Endothelial cell of umbilical vein (primary cell): ENCODE results near the gene AP5Z1. TPM values are rescaled to one million over a fixed set of nuclear protein-coding genes. Genes with fewer than 3 reads are reported as not detected.

Source experiments
- BruUV-seq: library from RNA; stranded (reverse); fragments of 400-500 nt; replicated peaks from 2 replicates; lab custom pipeline; 2021; lab: Mats Ljungman, UMichigan
- CTCF ChIA-PET: fragments of 300-600, 350-600 bp; sonication (Branson Sonifier 250); formaldehyde crosslinking; loops from one replicate; lab custom pipeline; 2021; ENCODE audit warnings: antibody characterized with exemption, inconsistent platforms; lab: Charles Lee
- POLR2A ChIA-PET: fragments of 300-600, 350-600 bp; sonication (Branson Sonifier 250); formaldehyde crosslinking; loops from one replicate; lab custom pipeline; 2021; ENCODE audit warnings: antibody characterized with exemption, inconsistent platforms; lab: Charles Lee
- DNase-seq: peaks from one replicate; pipeline ENCODE4 v3.0.0-alpha.2; 2011; ENCODE audit warnings: low read depth, low spot score
- FAIRE-seq: peaks from 2 replicates; lab custom pipeline; 2011; peaks lifted over from hg19 to GRCh38; lab: Jason Lieb, UNC
- H2AFZ ChIP-seq: 2 replicates; pipeline ENCODE4 v1.6.0; 2012; ENCODE audit warnings: low read depth, low read length, control low read depth, inconsistent platforms
- H3K27ac ChIP-seq: 2 replicates; pipeline ENCODE4 v1.5.1; 2011; ENCODE audit warnings: low read depth, mild to moderate bottlenecking, control low read depth, low read length, moderate library complexity; ENCODE audit not compliant: insufficient read depth
- H3K27me3 ChIP-seq, 2 experiments: 2 replicates each; pipeline versions ENCODE4 v1.6.0 to v1.6.1; 2011; ENCODE audit warnings: low read length in 2 of 2, mixed read lengths in 1 of 2; ENCODE audit not compliant: control insufficient read depth in 2 of 2, insufficient read depth in 2 of 2
- H3K36me3 ChIP-seq, 2 experiments: 2 replicates in 1 of 2; 3 replicates in 1 of 2; pipeline ENCODE4 v1.5.1; 2011; ENCODE audit warnings: low read length in 2 of 2, mild to moderate bottlenecking in 1 of 2, moderate library complexity in 1 of 2; ENCODE audit not compliant: control insufficient read depth in 2 of 2, insufficient read depth in 2 of 2; ENCODE audit errors: extremely low read depth in 1 of 2
- H3K4me1 ChIP-seq: 3 replicates; pipeline ENCODE4 v1.5.1; 2011; ENCODE audit warnings: mild to moderate bottlenecking, low read length; ENCODE audit not compliant: control insufficient read depth, insufficient read depth; ENCODE audit errors: extremely low read depth
- H3K4me2 ChIP-seq: 2 replicates; pipeline ENCODE4 v1.6.1; 2011; ENCODE audit warnings: low read length, control low read depth, mixed read lengths; ENCODE audit not compliant: insufficient read depth
- H3K4me3 ChIP-seq, 3 experiments: fragments of 200-600 bp in 1 of 3; sonication (generic), shearing (Covaris generic) in 1 of 3; replicated peaks in 1 of 3; 2 replicates each; pipeline ENCODE4 v1.5.1; 2011 to 2016; ENCODE audit warnings: control low read depth in 3 of 3, low read length in 3 of 3, mild to moderate bottlenecking in 2 of 3, inconsistent platforms in 1 of 3, low read depth in 1 of 3, moderate library complexity in 1 of 3; ENCODE audit not compliant: insufficient read depth in 1 of 3
- H3K79me2 ChIP-seq: 2 replicates; pipeline ENCODE4 v1.6.0; 2012; ENCODE audit warnings: low read length, inconsistent platforms; ENCODE audit not compliant: control insufficient read depth, insufficient read depth
- H3K9ac ChIP-seq: replicated peaks from 2 replicates; pipeline ENCODE3; 2011; ENCODE audit warnings: low read length, control low read depth; ENCODE audit not compliant: insufficient read depth; ENCODE audit errors: extremely low read depth
- H3K9me1 ChIP-seq: replicated peaks from 3 replicates; pipeline ENCODE4 v1.6.0; 2011; ENCODE audit warnings: mild to moderate bottlenecking, low read length; ENCODE audit not compliant: control insufficient read depth, insufficient read depth; ENCODE audit errors: extremely low read depth
- H3K9me3 ChIP-seq: replicated peaks from 2 replicates; pipeline ENCODE4 v1.5.1; 2012; ENCODE audit warnings: low read length, inconsistent platforms; ENCODE audit not compliant: control insufficient read depth, insufficient read depth
- H4K20me1 ChIP-seq: replicated peaks from 2 replicates; pipeline ENCODE3; 2011; ENCODE audit warnings: mild to moderate bottlenecking, low read length; ENCODE audit not compliant: control insufficient read depth, insufficient read depth; ENCODE audit errors: extremely low read depth
- EZH2 ChIP-seq: IDR thresholded peaks from 2 replicates; pipeline ENCODE4 v1.6.1; 2012; ENCODE audit warnings: borderline replicate concordance, low read depth, mild to moderate bottlenecking, moderate library complexity, low read length, inconsistent platforms; ENCODE audit not compliant: severe bottlenecking
- JUN ChIP-seq: IDR thresholded peaks from 2 replicates; pipeline ENCODE4 v1.6.1; 2011; ENCODE audit warnings: borderline replicate concordance, low read depth; ENCODE audit not compliant: insufficient read length, insufficient read depth
- MYC ChIP-seq: IDR thresholded peaks from one replicate; pipeline ENCODE4 v1.6.1; 2011; ENCODE audit warnings: mild to moderate bottlenecking, low read depth, low read length
- POLR2AphosphoS5 ChIP-seq: IDR thresholded peaks from 2 replicates; pipeline ENCODE4 v1.6.1; 2012; ENCODE audit warnings: low read depth, mild to moderate bottlenecking, control low read depth, low read length, moderate library complexity; ENCODE audit not compliant: insufficient read depth
- dilution Hi-C: fragments of 300-500 bp; cut with MboI; formaldehyde crosslinking; loops from one replicate; pipeline ENCODE4 v1.15.0; 2019; ENCODE audit warnings: low sequenced_read_pairs; ENCODE audit not compliant: extremely low pct_ligation_motif_present
- intact Hi-C: fragments of 100-400 bp; cut with micrococcal nuclease; formaldehyde crosslinking; loops from one replicate; pipeline ENCODE4 v1.10.0; 2022
- polyA plus RNA-seq, 4 experiments: library from polyadenylated mRNA; depleted of rRNA in 3 of 4; stranded (reverse) in 3 of 4; unstranded in 1 of 4; fragments of >200 nt; gene quantifications; 2 replicates each; pipeline versions ENCODE4 v1.2.1 to v1.2.3, GENCODE V29; 2011 to 2012; ENCODE audit warnings: missing spikeins in 1 of 4
- total RNA-seq: library from RNA; stranded (reverse); gene quantifications from 2 replicates; pipeline ENCODE4 v1.2.3, GENCODE V29; 2021
- TF ChIP-seq, protein P1 (sequence below): IDR thresholded peaks from 2 replicates; pipeline ENCODE4 v1.6.1; 2011; ENCODE audit not compliant: insufficient read depth, insufficient read length
- TF ChIP-seq, protein P2 (sequence below), 2 donors: IDR thresholded peaks; 1 replicate in 1 of 2; 2 replicates in 1 of 2; pipeline ENCODE4 v1.5.1; 2011; ENCODE audit warnings: low read length in 2 of 2, mild to moderate bottlenecking in 2 of 2, moderate library complexity in 2 of 2, control low read depth in 1 of 2, inconsistent platforms in 1 of 2, low read depth in 1 of 2; ENCODE audit not compliant: insufficient read depth in 1 of 2; ENCODE audit errors: extremely low read depth in 1 of 2

AP5Z1 gene
- total and polyA plus RNA-seq, 2 donors (not counting 3 experiments of a cell fraction or from before 2014, with no cell fraction given), result 53.7 to 58.9 TPM

- H3K9me3 ChIP-seq, result no peaks in the 10 kb centered on the region
- no peak overlapping the region for H3K4me3 ChIP-seq
- TF ChIP-seq JUN, result no peak
- TF ChIP-seq, protein P1, sequence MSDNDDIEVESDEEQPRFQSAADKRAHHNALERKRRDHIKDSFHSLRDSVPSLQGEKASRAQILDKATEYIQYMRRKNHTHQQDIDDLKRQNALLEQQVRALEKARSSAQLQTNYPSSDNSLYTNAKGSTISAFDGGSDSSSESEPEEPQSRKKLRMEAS, result no peak
- no peak for TF ChIP-seq POLR2AphosphoS5
- TF ChIP-seq, protein P2, sequence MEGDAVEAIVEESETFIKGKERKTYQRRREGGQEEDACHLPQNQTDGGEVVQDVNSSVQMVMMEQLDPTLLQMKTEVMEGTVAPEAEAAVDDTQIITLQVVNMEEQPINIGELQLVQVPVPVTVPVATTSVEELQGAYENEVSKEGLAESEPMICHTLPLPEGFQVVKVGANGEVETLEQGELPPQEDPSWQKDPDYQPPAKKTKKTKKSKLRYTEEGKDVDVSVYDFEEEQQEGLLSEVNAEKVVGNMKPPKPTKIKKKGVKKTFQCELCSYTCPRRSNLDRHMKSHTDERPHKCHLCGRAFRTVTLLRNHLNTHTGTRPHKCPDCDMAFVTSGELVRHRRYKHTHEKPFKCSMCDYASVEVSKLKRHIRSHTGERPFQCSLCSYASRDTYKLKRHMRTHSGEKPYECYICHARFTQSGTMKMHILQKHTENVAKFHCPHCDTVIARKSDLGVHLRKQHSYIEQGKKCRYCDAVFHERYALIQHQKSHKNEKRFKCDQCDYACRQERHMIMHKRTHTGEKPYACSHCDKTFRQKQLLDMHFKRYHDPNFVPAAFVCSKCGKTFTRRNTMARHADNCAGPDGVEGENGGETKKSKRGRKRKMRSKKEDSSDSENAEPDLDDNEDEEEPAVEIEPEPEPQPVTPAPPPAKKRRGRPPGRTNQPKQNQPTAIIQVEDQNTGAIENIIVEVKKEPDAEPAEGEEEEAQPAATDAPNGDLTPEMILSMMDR (IDR thresholded peaks at IDR 0.05; ENCODE audit: extremely low read depth in 1 of 2, insufficient read depth in 1 of 2, low read depth in 1 of 2, low read length in 2 of 2), result no peak
- intact Hi-C loops, result no loop called here
- H4K20me1 ChIP-seq, result no peaks in the 10 kb centered on the region
- no peak overlapping the region for H2AFZ ChIP-seq
- POLR2A ChIA-PET, result no interaction called here
- no peaks in the 10 kb centered on the region for H3K9me1 ChIP-seq
- no peak overlapping the region for H3K4me2 ChIP-seq
- dilution Hi-C loops, result no loop called here
- H3K27ac ChIP-seq, result no peak overlapping the region
- no peaks in the 10 kb centered on the region for H3K79me2 ChIP-seq
- DNase-seq (no peak), FAIRE-seq (no peak)
- no peaks in the 10 kb centered on the region for H3K36me3 ChIP-seq
- BruUV-seq, result no TSS peak
- no peaks in the 10 kb centered on the region for H3K4me1 ChIP-seq
- no peaks in the 10 kb centered on the region for H3K27me3 ChIP-seq
- H3K9ac ChIP-seq, result no peak overlapping the region
- CTCF ChIA-PET, result no interaction called here
Observed at GRCh38 chr7:4824120-4824775, 48.8 kb downstream of the AP5Z1 start.

DNA sequence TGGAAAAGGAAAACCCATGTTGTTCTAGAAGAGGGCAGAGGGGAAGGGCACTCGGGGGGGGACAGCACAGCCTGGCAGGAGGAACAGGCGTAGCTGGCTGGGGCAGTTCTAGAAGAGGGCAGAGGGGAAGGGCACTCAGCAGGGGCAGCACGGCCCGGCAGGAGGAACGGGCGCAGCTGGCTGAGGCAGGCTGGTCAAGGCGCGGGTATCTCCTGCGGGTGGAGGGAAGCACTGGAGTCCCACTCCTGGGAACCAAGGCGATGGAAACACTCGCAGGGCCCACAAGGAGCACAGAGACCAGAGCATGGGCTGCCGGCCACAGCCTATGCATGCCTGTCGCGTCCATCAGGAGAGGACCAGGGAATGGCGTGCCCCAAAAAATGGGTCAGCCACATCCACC lies 49.7 kb downstream of the AP5Z1 start:
- FAIRE-seq (no peak), DNase-seq (no peak)
- H3K27me3 ChIP-seq, result no peaks in the 10 kb centered on the region
- H3K9me1 ChIP-seq, result no peaks in the 10 kb centered on the region
- no peak overlapping the region for H3K9ac ChIP-seq
- H4K20me1 ChIP-seq, result no peaks in the 10 kb centered on the region
- ChIA-PET POLR2A (no interaction called here), CTCF (no interaction called here)
- dilution Hi-C loops, result no loop called here
- BruUV-seq, result no TSS peak
- H3K27ac ChIP-seq, result no peak overlapping the region
- no peaks in the 10 kb centered on the region for H3K4me1 ChIP-seq
- no peak overlapping the region for H2AFZ ChIP-seq
- H3K36me3 ChIP-seq, result no peaks in the 10 kb centered on the region
- intact Hi-C loops, result no loop called here
- TF ChIP-seq MYC (no peak), EZH2 (no peak), POLR2AphosphoS5 (no peak), JUN (no peak)
- TF ChIP-seq, protein P1, result no peak
- TF ChIP-seq, protein P2 (IDR thresholded peaks at IDR 0.05; ENCODE audit: extremely low read depth in 1 of 2, insufficient read depth in 1 of 2, low read depth in 1 of 2, low read length in 2 of 2), result no peak
- no peaks in the 10 kb centered on the region for H3K79me2 ChIP-seq
- no peaks in the 10 kb centered on the region for H3K9me3 ChIP-seq
- no peak overlapping the region for H3K4me3 ChIP-seq
- no peak overlapping the region for H3K4me2 ChIP-seq
